Measurements from ENCODE around the gene ATOH8.
"Not testable (repeated sequence)": the region's sequence is repeated elsewhere in the genome, so short reads cannot be mapped to it uniquely, and the experiment has no call there.

ATOH8 gene

DNA sequence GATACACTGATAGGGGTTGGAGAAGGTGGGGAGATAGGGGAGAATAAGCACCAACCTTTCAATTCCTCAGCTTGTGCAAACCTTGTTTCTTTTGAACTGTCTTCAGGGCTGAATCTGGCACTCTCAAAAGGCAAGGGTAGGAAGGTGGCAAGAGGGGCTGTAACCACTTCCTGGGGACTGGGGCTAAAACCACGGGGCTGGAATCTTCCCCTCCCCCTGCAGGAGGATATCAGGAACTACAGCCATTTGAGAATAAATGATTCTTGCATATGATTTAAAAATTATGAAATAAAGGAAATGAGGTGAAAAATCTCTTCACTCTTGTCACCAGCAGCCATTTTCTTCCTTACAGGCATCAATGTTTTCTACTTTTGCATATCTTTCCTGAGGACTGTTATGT is 50.8 kb downstream of the ATOH8 start:
- DNase-seq: no peak

DNA sequence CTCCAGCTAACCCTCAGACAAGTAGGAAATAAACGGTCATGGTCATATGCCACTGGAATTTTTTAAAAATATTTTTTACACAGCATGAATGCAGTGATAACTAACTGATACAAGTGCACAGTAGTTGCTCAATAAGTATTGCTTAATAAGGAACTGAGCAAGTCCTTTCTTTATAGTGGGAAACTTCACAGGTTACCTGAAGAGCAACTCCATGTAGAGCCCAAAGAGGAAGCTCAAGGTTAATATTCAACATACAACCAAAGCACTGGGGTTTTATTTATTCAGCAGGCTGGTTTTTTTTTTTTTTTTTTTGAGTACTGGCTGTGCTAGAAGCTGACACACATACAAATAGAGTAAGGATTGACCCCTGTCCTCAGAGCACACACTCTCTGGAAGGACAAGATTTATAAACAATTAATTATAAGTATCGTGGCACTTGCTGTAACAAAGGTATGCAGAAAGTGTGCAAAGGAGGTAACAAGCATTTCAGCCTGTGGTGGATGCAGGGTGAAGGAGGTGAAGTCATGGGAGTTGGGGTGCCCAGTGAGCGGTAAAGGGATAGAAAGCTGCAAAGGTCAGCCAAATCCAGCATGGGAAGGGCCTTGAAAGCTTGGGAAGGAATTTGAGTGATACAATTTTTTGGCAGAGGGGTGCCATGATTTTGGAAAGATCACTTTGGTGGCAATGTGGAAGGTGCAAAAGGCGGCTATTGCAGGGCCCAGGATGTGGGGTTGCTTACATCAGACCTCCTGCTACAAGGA is 52.7 kb downstream of the ATOH8 start:
- no peak for DNase-seq

DNA sequence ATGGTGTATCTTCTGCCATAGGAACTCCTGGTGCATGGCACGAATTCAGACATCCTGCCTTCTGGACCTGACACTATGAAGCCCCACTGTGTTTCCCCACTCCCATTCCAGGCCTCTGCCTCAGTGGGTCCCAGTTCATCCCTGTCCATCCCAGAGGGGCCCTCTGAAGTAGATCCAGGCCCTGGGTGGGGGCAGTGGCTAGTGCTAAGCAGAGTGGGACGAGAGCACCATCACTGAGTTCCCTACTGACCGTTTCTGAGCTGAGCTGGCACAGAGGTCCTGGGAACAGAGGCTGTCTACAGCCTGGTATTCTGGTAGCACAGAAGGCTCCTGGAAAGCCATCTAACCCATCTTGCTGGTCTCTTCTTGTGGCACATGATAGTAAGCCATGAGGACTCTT is 54.0 kb downstream of the ATOH8 start:
- no peak for DNase-seq

DNA sequence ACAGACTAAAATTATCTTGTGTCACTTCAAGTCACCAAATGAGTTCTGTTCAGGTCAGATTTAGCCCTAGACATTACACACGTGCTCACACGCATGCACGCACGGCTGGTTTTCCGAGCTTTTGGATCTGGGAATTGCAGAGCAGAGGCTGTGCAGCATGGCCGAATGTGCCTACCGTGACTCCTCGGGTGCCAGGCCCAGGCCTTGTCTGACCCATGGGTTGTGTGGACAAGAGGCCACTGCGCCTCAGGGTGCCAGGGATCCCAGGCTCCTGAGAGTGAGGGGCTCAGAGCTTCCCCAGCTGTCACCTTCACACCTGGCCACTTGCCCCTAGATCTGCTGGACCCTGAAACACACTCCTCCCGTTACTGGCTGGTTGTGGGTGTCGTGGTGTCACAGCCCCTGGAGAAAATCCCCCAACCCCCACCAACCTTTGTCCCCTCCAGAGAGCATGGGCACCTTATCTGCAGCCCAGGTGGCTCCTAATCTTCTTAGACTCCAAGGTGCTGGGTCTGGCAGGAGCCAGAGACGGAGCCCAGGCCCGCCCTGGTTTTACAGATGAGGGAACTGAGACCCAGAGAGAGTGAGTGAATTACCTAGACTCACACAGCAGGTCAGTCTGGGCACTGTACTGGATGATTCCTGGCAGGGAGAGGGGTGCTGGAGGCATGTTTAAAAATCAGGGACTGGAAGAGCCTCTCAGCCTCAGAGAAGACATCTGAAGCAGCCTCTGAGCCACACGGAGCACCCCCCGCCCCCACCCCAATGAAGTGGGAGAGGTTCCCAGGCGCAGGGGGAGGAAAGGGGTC is 56.8 kb downstream of the ATOH8 start:
- DNase-seq: no peak

DNA sequence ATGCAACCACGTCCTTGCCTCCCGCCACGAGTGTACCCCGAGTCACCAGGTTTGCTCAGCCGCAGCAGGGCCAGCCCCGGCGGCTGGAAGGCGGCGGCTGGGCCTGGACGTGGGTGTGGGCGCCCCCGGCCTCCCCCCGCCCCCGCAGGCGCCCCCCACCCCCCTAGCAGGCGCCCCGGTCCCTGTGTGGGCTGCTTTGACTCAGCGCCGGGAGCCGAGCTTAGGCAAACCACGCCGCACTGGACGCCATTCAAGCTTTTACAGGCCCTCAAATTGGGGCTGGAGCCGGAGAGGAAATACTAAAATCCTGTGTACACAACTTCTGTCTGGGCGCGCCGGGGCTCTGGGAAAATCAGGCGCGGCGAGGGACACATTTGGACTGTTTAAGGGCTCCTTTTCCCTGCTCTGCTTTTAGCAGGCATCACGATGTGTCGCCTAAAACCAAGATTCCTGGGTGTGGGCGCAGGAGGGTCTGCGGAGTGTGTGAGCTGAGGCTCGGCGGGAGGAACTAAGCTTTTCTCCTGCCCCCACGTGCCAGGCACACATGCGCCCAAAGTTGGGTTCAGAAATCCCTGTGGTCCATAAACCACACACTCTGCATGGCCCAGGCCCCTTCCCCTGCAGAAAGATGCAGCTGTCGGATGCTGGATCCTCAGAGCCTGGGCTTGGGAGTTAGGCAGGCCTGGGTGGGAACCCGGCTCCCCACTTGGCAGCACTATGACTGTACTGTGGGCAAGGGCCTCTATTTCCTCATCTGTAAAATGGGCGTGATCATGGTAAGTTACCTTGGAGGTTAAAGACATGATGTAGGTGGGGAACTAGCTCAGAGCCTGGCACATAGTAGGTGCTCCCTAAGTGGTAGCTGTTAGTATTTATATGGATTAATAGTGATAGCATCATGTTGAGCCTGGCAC is 57.6 kb downstream of the ATOH8 start:
- peak; percentile 29 for DNase-seq

DNA sequence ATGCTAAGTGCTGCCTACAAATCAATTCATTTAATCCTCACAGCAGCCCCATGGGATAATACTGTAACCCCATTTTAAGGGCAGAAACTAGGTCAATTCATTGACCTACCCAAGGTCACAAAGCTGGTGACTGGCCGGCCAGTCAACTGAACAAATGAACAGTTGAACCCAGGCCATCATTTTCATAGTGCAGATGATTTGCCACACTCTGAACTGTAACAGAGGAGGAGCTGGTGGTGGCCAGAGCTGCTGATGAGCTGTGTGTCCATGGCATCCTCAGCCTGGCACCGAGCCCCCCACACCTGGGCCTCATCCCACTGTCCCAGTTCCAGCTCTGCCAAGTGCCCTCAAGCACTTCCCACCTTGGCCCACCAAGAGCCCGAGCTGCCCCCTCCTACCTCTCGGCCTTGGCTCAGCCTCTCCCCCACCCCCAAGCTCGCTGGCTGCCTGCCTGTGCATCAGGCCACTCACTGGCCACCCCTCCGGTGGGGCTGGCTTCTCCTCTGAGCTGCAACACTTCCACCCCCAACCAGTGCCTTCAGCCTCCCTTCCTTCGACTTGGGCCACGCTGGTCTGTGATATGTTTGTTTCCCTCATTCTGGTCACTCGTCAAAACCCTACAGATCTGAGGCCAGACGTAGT is 58.4 kb downstream of the ATOH8 start:
- no peak for DNase-seq

DNA sequence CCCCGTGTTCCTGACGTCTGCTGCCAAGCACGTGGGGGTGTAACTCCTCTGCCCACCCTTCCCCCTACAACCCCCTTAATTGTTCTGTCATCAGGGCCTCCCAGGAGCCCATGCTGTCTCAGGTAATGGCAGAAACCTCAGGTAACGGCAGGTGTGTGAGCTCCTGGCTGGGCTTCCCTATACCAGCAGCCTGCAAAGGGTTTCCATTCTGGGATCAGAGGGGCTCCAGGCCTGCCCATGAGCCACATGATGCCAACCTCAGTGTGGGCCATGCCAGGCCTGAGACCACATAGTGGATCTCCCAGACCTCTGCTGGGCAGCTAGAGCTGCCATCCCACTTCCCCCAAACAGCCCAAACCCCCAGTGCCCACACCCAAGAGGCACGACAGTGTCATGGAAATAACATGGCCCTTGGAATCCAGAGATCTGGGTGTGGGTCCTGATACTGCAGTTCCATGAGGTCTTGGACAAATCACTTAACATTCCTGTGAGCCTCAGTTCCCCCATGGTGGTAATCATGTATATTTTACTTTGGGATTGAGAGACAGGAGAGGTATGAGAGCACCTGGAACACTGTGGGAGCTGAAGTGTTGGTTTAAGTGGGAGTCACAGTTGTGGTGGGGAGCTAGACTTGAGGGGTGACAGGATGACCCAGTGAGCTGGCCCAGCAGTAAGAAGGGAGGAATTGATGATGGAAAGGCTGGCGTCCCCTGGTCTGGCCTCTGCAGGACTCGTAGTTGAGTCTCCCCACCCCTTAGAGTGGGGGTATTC is 59.6 kb downstream of the ATOH8 start:
- no peak for DNase-seq

DNA sequence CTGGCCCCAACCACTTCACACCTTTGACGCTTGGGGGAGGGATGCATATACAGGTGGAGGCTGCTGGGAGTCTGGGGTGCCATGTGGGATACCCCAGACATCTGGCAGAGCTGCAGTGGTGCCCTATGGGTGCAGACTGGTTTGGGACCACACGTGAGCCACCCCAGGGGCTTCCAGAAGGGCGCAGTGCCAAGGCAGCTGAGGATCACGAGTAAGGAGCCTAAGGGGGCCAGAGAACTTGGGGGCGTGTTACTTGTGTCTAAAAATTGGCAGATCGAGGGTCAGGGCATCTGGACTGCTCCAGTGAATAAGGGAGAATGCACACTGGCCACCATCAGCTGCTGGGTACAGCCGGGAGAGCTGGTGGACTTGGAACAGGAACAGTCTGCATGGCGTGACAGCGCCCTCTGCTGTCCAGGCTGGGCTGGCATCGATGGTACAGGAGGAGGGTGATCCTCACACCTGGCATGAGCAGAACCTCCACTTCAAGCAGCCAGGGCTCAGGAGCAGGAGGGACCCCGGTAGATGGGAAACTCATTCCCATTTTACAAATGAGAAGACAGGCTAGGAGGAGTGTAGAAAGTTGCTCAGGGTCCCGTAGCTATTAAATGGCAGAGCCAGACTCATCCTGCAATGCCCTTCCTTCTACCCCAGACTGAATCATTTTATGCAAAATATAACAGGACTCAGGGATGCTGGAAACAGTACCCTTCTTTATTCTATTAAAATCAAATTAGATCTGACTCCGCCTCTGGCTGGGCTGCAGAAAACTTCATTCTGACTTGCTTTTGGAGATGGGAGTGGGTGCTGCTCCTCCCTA is 60.4 kb downstream of the ATOH8 start:
- peak; percentile 71 for DNase-seq

DNA sequence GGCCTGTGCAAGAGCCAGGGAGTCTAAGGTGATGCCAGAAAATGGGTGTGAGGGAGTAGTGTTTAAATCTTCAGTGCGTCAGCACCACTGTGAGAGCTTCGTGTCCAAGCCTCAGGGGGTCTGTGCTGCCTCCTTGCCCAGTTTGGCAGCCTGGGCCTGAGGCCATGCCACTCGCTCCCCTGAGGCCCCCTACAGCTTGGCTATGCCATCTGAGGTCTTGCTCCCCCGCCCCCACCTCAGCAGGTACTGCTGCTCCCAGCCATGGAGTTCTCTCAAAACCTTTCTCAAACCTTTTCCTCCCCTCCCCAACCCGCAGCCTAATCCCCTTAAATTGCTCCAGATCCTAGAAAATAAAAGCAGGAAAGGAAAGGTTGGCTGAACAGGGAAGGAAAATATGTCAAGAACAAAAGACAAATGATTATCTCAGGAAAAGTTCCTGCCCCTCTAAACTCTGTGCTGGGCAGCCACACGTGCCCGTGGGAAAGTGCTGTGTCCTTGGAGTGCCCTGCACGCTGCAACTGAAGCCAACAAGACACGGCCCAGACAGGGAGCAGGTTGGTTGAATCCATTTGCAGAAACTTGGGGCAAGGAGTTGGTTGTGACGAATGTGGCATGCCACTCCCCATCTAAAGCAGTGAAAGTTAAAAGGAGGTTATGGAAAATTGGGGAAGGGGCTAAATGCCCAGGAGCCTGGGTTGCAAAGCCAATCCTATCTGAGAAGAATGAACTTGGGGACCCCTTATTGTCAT is 61.2 kb downstream of the ATOH8 start:
- no peak for DNase-seq

DNA sequence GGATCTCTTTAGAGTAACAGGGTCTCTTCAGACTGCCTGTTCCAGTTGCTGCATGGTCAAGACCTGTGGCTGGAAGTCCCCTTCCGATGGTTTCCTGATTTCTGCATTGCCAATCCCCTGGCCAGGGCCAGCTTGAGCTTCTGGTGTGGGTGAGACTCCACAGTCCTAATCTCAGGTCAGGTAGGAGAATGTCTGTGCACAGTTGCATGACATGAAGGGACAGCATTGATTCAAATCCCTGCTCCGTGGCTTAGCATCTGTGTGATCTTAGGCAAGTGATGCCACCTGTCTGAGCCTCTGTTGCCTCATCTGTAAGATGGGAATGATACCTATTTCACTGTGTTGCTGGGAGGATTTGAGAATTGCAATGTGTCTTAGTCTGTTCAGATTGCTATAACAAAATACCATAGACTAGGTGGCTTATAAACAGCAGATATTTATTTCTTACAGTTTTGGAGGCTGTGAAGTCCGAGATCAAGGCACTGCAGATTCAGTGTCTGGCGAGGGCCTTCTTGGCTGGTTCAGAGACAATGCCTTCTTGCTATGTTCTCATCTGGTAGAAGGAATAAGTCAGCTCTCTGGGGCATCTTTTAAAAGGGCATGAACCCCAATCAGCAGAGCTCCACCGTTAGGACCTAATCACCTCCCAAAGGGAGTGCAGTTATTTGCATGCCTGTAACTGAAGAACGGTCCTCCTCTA is 66.2 kb downstream of the ATOH8 start:
- DNase-seq: no peak

DNA sequence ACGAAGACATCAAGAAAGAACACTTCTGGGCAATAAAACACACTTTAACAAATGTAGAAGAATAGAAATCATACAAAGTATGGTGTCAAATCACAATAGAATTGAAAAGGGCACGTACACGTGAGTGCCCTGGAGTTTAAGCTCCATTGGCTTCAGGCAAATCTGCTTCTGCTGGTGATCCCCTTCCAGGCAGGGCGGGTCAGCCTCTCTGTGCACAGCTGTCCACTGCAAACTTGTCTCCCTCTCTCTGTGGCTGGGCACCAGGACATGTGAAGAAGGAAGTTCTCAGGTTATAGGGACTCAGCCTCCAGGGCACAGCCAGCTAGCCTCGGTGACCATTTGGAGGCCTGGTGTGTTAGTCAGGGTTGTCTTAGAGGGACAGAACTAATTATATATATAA is 69.0 kb downstream of the ATOH8 start:
- no peak for DNase-seq

DNA sequence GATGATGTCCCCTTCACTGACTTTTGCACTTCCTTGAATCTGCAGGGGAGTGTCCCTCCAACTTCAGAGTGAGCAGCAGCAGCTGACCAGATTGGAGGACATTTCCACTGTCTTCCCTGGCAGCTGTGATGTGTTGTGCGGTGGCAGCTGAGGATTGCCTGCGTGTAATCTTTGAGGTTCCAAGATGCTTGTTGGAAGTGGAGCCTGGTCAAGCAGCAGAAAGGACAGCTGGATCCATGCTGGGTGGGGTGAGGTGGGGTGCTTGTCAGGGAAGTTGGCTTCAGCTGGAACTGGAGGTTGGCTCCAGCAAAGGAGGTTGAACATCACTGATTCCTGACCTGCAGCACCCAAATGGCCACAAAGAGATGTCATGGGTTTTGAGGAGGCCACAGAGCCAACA is 70.2 kb downstream of the ATOH8 start:
- DNase-seq: no peak

DNA sequence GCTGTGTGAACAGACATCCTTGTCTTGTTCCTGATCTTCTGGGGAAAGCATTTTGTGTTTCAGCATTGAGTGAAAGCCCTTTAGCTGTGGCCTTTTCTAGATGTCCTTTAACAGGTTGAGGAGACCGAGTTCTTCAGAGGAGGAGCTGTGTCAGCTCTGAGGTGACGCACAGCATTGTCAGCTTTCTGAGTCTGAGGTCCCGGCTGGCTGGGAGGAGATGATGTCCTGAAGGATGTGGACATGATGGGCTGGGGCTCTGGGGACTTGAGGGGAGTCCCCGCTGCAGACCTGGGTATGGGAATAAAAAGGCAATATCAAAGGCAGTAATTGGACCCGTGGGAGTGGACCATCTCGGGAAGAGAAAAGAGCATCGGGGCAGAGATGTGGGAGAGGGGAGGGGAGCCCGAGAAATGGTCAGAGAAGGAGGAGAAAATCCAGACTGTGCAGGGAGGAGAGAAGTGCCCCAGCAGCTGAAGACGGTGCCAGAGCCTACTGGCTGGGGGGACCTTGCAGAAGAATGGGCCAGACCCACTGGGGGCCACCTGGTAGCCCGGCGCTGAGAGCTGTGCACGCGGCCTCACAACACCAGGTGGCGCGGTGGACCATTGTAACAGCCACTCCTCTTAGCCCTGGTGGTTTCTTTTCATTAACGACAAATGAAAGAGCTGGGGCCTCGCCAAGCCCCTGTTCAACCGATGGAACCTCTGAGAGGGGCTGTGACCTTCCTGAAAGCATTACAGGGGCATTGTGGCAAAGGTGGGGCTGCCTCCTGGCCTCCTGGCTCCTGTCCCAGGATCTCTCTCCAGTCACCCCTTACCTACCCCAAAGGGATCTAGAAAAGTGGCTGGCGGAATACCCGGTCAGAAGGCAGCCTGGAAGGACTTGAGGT is 73.4 kb downstream of the ATOH8 start:
- DNase-seq: peak; percentile 43

DNA sequence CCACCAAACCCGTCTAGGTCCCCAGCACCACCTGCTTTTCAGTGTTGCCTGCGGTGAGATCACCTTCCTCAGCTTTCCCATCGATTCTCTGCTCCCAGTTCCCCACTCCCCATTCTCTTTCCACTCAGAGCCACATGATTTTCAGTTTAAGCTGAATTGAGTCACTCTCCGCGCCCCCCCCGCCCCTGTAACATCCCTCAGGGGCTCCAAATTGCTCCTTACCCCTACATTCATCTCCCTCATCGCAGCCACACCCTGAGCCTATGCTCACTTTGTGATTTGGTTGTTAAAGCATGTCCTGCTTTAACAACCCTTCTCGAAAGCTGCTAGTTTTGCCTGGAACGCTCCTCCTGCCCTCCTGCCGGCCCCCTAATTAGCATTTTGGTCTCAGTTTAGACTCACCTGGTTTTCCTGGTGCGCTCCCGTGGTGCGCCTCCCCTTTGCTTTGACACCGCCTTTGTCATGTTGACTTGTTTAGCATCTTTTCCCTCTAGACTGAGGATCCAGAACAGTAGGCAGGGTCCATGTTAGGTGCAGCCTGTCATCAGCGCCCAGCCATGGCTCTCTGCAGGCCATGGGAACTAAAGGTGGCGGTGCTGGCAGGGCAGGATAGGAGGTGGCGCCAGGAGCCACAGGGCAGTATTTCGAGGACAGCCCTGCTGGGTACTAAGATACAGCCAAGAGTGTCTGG is 74.2 kb downstream of the ATOH8 start:
- no peak for DNase-seq

DNA sequence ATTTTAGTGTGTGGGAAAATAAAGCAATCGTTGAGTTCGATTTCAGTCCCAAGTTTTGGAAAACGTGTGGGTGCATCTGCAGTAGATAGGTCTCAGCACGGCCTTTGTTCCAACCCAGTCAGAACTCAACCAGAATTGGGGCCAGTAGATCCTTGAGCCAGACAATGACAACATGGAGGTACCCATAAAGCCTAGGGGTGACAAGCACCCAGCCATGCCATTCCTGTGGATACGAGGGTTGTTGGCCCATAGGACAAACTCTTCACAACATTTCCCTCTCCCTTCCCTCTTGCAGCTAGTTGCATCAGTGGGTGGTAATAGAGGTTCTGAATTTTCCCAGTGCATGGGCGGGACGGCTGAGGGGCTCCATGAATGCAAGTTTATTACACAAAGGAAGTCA is 74.9 kb downstream of the ATOH8 start:
- DNase-seq: no peak

DNA sequence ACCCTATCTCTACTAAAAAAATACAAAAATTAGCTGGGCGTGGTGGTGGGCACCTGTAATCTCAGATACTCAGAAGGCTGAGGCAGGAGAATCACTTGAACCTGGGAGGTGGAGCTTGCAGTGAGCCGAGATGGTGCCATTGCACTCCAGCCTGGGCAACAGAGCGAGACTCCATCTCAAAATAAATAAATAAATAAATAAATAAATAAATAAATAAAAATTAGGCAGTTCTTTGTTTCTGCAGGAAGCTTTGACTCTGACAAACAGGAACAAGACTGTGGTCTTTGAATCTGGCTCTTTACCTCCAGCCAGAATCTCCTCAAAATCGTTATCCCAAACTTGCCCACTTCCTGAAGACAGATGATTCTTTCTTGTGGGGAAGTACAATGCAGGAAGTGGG is 75.6 kb downstream of the ATOH8 start:
- DNase-seq: not testable (repeated sequence)

DNA sequence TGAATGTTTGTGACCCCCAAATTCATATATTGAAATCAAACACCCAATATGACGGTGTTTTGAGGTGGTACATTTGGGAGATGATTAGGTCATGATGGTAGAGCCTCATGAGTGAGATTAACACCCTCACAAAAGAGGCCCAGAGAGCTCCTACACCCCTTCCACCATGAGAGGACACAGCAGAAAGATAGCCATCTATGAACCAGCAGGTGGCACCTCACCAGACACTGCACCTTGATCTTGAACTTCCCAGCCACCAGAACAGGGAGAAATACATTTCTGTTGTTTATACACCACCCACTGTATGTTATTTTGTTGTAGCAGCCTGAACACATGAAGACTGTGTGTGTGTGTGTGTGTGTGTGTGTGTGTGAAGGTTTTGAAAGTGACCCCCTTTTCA is 76.9 kb downstream of the ATOH8 start:
- DNase-seq: no peak

DNA sequence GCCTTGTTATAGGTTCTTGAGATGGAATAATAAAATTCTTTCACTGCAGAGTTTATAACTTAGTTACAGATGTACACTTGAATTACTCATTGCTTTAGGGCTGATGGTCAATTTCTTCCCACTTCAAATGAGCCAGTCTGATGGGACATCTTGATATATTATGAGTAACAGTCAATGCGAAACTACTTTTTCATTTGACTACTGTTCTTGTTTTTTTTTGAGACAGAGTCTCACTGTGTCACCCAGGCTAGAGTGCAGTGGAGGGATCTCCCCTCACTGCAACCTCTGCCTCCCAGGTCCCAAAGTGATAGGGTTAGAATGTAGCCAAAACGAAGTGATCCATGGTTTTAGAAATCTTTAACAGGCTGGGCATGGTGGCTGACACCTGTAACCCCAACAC is 77.9 kb downstream of the ATOH8 start:
- DNase-seq: no peak
